Naive thymus-derived CD4-positive, alpha-beta T cell (primary cell): ENCODE results near the gene WDR64. TPM values are rescaled to one million over a fixed set of nuclear protein-coding genes. Genes with fewer than 3 reads are reported as not detected.

Experiments
- ATAC-seq: fragments of 150-1000 bp; cut with Tn5 transposase; 2 replicates; pipeline ENCODE4 v1.10.0; 2021; ENCODE audit warnings: mild to moderate bottlenecking, moderate library complexity
- CTCF ChIA-PET: fragments of 350-600 bp; sonication (Branson Sonifier 250); formaldehyde crosslinking; loops from one replicate; lab custom pipeline; 2021; ENCODE audit warnings: antibody characterized with exemption; lab: Charles Lee
- POLR2A ChIA-PET: fragments of 350-600 bp; sonication (Branson Sonifier 250); formaldehyde crosslinking; loops from one replicate; lab custom pipeline; 2021; ENCODE audit warnings: antibody characterized with exemption, inconsistent platforms; lab: Charles Lee
- DNase-seq, 9 donors: peaks; one replicate each; pipeline versions ENCODE4 v3.0.0 to v3.0.0-alpha.2; 2020 to 2022; ENCODE audit warnings: mixed read lengths in 1 of 9
- H3K27ac ChIP-seq: one replicate; pipeline ENCODE4 v1.7.0; 2013; ENCODE audit warnings: mild to moderate bottlenecking, low read depth, low read length, moderate library complexity
- H3K27me3 ChIP-seq, 2 donors: one replicate each; pipeline ENCODE4 v1.7.0; 2013; ENCODE audit warnings: low read length in 2 of 2, mild to moderate bottlenecking in 2 of 2, moderate library complexity in 2 of 2; ENCODE audit not compliant: control insufficient read depth in 2 of 2, insufficient read depth in 2 of 2
- H3K36me3 ChIP-seq, 3 experiments: 1 replicate in 2 of 3; 2 replicates in 1 of 3; pipeline ENCODE4 v1.7.0; 2013; ENCODE audit warnings: low read length in 3 of 3, mild to moderate bottlenecking in 3 of 3, moderate library complexity in 1 of 3; ENCODE audit not compliant: insufficient read depth in 3 of 3, control insufficient read depth in 2 of 3
- H3K4me1 ChIP-seq, 2 donors: one replicate each; pipeline ENCODE4 v1.7.0; 2013; ENCODE audit warnings: low read length in 2 of 2, mild to moderate bottlenecking in 2 of 2, moderate library complexity in 1 of 2; ENCODE audit not compliant: control insufficient read depth in 2 of 2, insufficient read depth in 2 of 2
- H3K4me3 ChIP-seq: 2 replicates; pipeline ENCODE4 v1.7.0; 2013; ENCODE audit warnings: mild to moderate bottlenecking, low read length
- H3K9me3 ChIP-seq, 3 experiments: 1 replicate in 2 of 3; 2 replicates in 1 of 3; pipeline ENCODE4 v1.7.0; 2013; ENCODE audit warnings: low read length in 3 of 3; ENCODE audit not compliant: control insufficient read depth in 2 of 3
- H3K27ac Mint-ChIP-seq, 9 donors: one replicate each; pipeline ENCODE4 v1.8.0; 2020 to 2022; ENCODE audit warnings: mixed read lengths in 9 of 9, mild to moderate bottlenecking in 8 of 9, moderate library complexity in 5 of 9, inconsistent platforms in 2 of 9
- H3K27me3 Mint-ChIP-seq, 5 donors: one replicate each; pipeline ENCODE4 v1.8.0; 2021 to 2022; ENCODE audit warnings: mixed read lengths in 5 of 5, mild to moderate bottlenecking in 1 of 5
- H3K36me3 Mint-ChIP-seq, 5 donors: one replicate each; pipeline ENCODE4 v1.8.0; 2020 to 2022; ENCODE audit warnings: mixed read lengths in 5 of 5, mild to moderate bottlenecking in 3 of 5, inconsistent platforms in 1 of 5
- H3K4me1 Mint-ChIP-seq, 7 donors: one replicate each; pipeline ENCODE4 v1.8.0; 2020 to 2022; ENCODE audit warnings: mixed read lengths in 7 of 7, mild to moderate bottlenecking in 3 of 7, inconsistent platforms in 1 of 7
- H3K4me3 Mint-ChIP-seq, 10 donors: one replicate each; pipeline ENCODE4 v1.8.0; 2020 to 2022; ENCODE audit warnings: mild to moderate bottlenecking in 10 of 10, mixed read lengths in 10 of 10, moderate library complexity in 6 of 10, inconsistent platforms in 2 of 10
- H3K9me3 Mint-ChIP-seq, 11 donors: one replicate each; pipeline ENCODE4 v1.8.0; 2020 to 2022; ENCODE audit warnings: mixed read lengths in 11 of 11, mild to moderate bottlenecking in 4 of 11, inconsistent platforms in 1 of 11, moderate library complexity in 1 of 11
- intact Hi-C, 2 donors: fragments of 100-400 bp; cut with micrococcal nuclease; formaldehyde crosslinking; loops; one replicate each; pipeline ENCODE4 v1.15.1; 2023
- polyA plus RNA-seq, 2 donors: library from polyadenylated mRNA; unstranded; fragments of 300-500 nt; fragmentation: Illumina TruSeq; gene quantifications; one replicate each; pipeline ENCODE4 v1.2.3, GENCODE V29; 2021
- total RNA-seq, 6 experiments: library from RNA in 5 of 6; stranded (reverse) in 5 of 6; gene quantifications; 1 replicate in 5 of 6; 2 replicates in 1 of 6; pipeline ENCODE4 v1.2.3 and lab custom pipeline; 2021 to 2026

The WDR64 gene
- total and polyA plus RNA-seq, 7 experiments from 2014 or later, result 0.22 to 0.66 (median 0.49) TPM

GRCh38 chr1:241775021-241775420 lies 122.9 kb downstream of the WDR64 start:
- Mint-ChIP-seq H3K36me3 (peaks cover 0 to 11% (median 2%) of the 10 kb centered on the region in 5 donors), H3K27me3 (peaks cover 0 to 3% (median 0%) of the 10 kb centered on the region in 5 donors), H3K9me3 (peaks cover 0 to 5% (median 0%) of the 10 kb centered on the region in 11 donors), H3K4me1 (peaks cover 0 to 5% (median 2%) of the 10 kb centered on the region in 7 donors), H3K27ac (no peak overlapping the region), H3K4me3 (no peak overlapping the region)
- no peaks in the 10 kb centered on the region for H3K4me1 ChIP-seq
- H3K27ac ChIP-seq, result no peak overlapping the region
- H3K9me3 ChIP-seq, result no peaks in the 10 kb centered on the region
- H3K4me3 ChIP-seq, result no peak overlapping the region
- ATAC-seq, result no peak
- CTCF ChIA-PET, result no interaction called here
- H3K36me3 ChIP-seq, result no peaks in the 10 kb centered on the region
- POLR2A ChIA-PET, result no interaction called here
- no peaks in the 10 kb centered on the region for H3K27me3 ChIP-seq
- intact Hi-C loops, result no loop called here
- DNase-seq, result no peak

- ChIA-PET CTCF (no interaction called here), POLR2A (no interaction called here)
- Histone ChIP-seq H3K4me1 (no peaks in the 10 kb centered on the region), H3K36me3 (no peaks in the 10 kb centered on the region), H3K27me3 (no peaks in the 10 kb centered on the region), H3K27ac (no peak overlapping the region), H3K9me3 (no peaks in the 10 kb centered on the region), H3K4me3 (no peak overlapping the region)
- peaks cover 0 to 5% (median 0%) of the 10 kb centered on the region in 11 donors for H3K9me3 Mint-ChIP-seq
- intact Hi-C loops, result no loop called here
- H3K36me3 Mint-ChIP-seq, result peaks cover 0 to 13% (median 3%) of the 10 kb centered on the region in 5 donors
- H3K4me1 Mint-ChIP-seq, result no peaks in the 10 kb centered on the region
- ATAC-seq (no peak), DNase-seq (no peak)
- peaks cover 0 to 8% (median 3%) of the 10 kb centered on the region in 5 donors for H3K27me3 Mint-ChIP-seq
- no peak overlapping the region for H3K27ac Mint-ChIP-seq
- H3K4me3 Mint-ChIP-seq, result no peak overlapping the region
Observed at GRCh38 chr1:241776911-241777310, 124.8 kb downstream of the WDR64 start.

DNA sequence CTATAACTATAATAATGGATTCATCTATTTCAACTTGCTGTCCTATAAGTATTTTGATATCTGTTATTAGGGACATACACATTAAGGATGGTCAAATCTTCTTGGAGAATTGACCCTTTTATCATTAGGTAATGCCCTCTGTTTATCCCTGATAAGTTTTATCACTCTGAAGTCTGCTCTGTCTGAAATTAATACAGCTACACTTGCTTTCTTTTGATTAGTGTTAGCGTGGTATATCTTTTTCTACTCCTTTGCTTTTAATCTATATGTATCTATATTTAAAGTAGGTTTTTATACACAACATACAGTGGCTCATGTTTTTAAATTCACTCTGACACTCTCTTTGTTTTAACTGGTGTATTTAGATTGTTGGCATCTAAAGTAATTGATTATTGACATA lies 126.0 kb downstream of the WDR64 start:
- Mint-ChIP-seq H3K4me3 (no peak overlapping the region), H3K9me3 (peaks cover 0 to 5% (median 0%) of the 10 kb centered on the region in 11 donors), H3K36me3 (peaks cover 0 to 13% (median 3%) of the 10 kb centered on the region in 5 donors), H3K4me1 (no peaks in the 10 kb centered on the region), H3K27me3 (peaks cover 0 to 8% (median 3%) of the 10 kb centered on the region in 5 donors), H3K27ac (no peak overlapping the region)
- Histone ChIP-seq H3K27me3 (no peaks in the 10 kb centered on the region), H3K9me3 (no peaks in the 10 kb centered on the region), H3K36me3 (no peaks in the 10 kb centered on the region), H3K27ac (no peak overlapping the region), H3K4me1 (no peaks in the 10 kb centered on the region), H3K4me3 (no peak overlapping the region)
- intact Hi-C loops, result no loop called here
- ChIA-PET CTCF (no interaction called here), POLR2A (no interaction called here)
- no peak for DNase-seq
- ATAC-seq, result no peak

DNA sequence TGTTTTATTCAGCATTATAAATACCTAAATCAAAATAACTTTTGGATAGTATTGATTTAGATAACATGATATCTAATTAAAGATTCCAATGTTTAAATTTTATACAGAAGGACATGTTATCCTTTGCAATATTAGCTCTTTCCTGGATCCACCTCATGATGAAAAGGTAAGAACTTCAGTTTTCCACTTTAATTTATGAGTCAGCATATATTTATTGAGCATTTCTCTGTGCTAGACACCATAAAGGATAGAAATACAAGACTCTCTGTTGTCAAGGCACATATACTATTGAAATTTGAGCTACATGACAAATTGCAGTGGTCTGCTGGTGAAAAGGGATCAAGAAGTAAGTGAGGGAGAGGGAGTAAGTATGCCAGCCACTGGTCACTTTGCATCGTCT lies 127.8 kb downstream of the WDR64 start:
- intact Hi-C loops, result no loop called here
- Mint-ChIP-seq H3K27me3 (peaks cover 0 to 17% (median 7%) of the 10 kb centered on the region in 5 donors), H3K36me3 (peaks cover 0 to 13% (median 3%) of the 10 kb centered on the region in 5 donors), H3K9me3 (peaks cover 0 to 5% (median 0%) of the 10 kb centered on the region in 11 donors), H3K27ac (no peak overlapping the region), H3K4me3 (no peak overlapping the region), H3K4me1 (no peaks in the 10 kb centered on the region)
- Histone ChIP-seq H3K27me3 (no peaks in the 10 kb centered on the region), H3K4me1 (no peaks in the 10 kb centered on the region), H3K36me3 (no peaks in the 10 kb centered on the region), H3K4me3 (no peak overlapping the region), H3K9me3 (no peaks in the 10 kb centered on the region), H3K27ac (no peak overlapping the region)
- ChIA-PET POLR2A (no interaction called here), CTCF (no interaction called here)
- ATAC-seq (no peak), DNase-seq (no peak)

GRCh38 chr1:241782396-241782795 lies 130.3 kb downstream of the WDR64 start:
- Mint-ChIP-seq H3K4me3 (no peak overlapping the region), H3K27ac (no peak overlapping the region), H3K27me3 (peaks cover 0 to 17% (median 7%) of the 10 kb centered on the region in 5 donors), H3K4me1 (no peaks in the 10 kb centered on the region), H3K36me3 (peaks cover 0 to 13% (median 3%) of the 10 kb centered on the region in 5 donors), H3K9me3 (peaks cover 0 to 5% (median 0%) of the 10 kb centered on the region in 11 donors)
- POLR2A ChIA-PET, result no interaction called here
- Histone ChIP-seq H3K4me1 (no peaks in the 10 kb centered on the region), H3K27ac (no peak overlapping the region), H3K36me3 (no peaks in the 10 kb centered on the region), H3K9me3 (no peaks in the 10 kb centered on the region), H3K4me3 (no peak overlapping the region), H3K27me3 (no peaks in the 10 kb centered on the region)
- CTCF ChIA-PET, result no interaction called here
- DNase-seq, result no peak
- intact Hi-C loops, result no loop called here
- no peak for ATAC-seq

- Mint-ChIP-seq H3K4me1 (no peaks in the 10 kb centered on the region), H3K9me3 (peaks cover 0 to 9% (median 0%) of the 10 kb centered on the region in 11 donors), H3K27ac (no peak overlapping the region), H3K4me3 (no peak overlapping the region), H3K27me3 (peaks cover 0 to 13% (median 4%) of the 10 kb centered on the region in 5 donors), H3K36me3 (no peaks in the 10 kb centered on the region)
- DNase-seq, result no peak
- ChIA-PET CTCF (no interaction called here), POLR2A (interaction anchor here (0.6 kb wide), 1 partner anchor 1614 kb away, joined by 8 read pairs; no protein-coding TSS in a partner anchor)
- no peaks in the 10 kb centered on the region for H3K36me3 ChIP-seq
- H3K27me3 ChIP-seq, result no peaks in the 10 kb centered on the region
- H3K4me1 ChIP-seq, result no peaks in the 10 kb centered on the region
- H3K9me3 ChIP-seq, result no peaks in the 10 kb centered on the region
- intact Hi-C loops, result no loop called here
- no peak overlapping the region for H3K27ac ChIP-seq
- no peak overlapping the region for H3K4me3 ChIP-seq
- no peak for ATAC-seq
Observed at GRCh38 chr1:241787691-241788090, 135.6 kb downstream of the WDR64 start.

DNA sequence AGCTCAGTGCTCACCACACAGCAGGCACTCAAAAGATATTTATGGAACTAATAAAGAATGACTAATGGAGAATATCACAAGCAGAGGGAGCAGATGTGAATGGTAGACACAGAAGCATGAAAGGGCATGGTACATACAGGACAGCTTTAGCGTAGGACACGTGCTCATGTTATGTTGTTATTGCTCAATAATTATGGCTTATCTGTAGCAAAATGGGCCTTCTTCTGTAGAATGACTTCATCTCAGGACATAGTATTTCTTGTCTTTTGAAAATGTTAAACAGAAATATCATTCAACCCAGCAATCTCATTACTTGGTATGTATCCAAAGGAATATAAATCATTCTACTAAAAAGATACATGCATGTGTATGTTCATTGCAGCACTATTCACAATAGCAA lies 137.0 kb downstream of the WDR64 start:
- Mint-ChIP-seq H3K4me1 (no peaks in the 10 kb centered on the region), H3K36me3 (no peaks in the 10 kb centered on the region), H3K4me3 (no peak overlapping the region), H3K27me3 (peaks cover 0 to 4% (median 3%) of the 10 kb centered on the region in 5 donors), H3K9me3 (peaks cover 0 to 9% (median 0%) of the 10 kb centered on the region in 11 donors), H3K27ac (no peak overlapping the region)
- H3K4me1 ChIP-seq, result no peaks in the 10 kb centered on the region
- H3K27me3 ChIP-seq, result no peaks in the 10 kb centered on the region
- no peak for DNase-seq
- POLR2A ChIA-PET, result no interaction called here
- H3K27ac ChIP-seq, result no peak overlapping the region
- H3K4me3 ChIP-seq, result no peak overlapping the region
- intact Hi-C loops, result no loop called here
- H3K9me3 ChIP-seq, result no peaks in the 10 kb centered on the region
- no peak for ATAC-seq
- CTCF ChIA-PET, result no interaction called here
- no peaks in the 10 kb centered on the region for H3K36me3 ChIP-seq
